Measurements from ENCODE around the gene HECW1. TPM values are rescaled to one million over a fixed set of nuclear protein-coding genes. Genes with fewer than 3 reads are reported as not detected.

Gene HECW1
- total and polyA plus RNA-seq, 2 experiments from 2014 or later, result 2.0 to 4.8 TPM

DNA sequence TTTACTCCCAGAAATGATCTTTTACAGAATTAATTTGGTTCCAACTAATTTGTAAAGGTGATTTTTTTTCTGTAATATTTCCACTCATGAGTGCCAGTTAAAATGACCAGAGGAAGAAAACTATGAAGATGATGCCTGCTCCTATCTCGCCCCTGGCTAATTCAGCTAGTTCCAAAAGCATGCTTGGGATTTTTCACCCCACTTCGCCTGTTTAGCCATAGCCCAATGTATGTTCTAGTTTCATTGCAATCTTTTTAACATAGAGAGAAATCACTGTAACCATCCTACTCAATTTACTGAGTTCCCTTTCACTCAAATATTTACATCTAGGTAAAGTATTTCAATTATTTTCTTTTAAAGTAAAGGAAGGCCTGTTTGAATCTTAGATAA, 447.5 kb downstream of the HECW1 start:
- Histone ChIP-seq H3K4me1 (ENCODE audit: insufficient read depth) (no peaks in the 10 kb centered on the region), H3F3A (ENCODE audit: insufficient read depth) (no peaks in the 10 kb centered on the region), H3K4me3 (no peak overlapping the region), H2AFZ (no peak overlapping the region), H3K4me2 (ENCODE audit: unreplicated experiment) (no peak overlapping the region), H3K9ac (no peak overlapping the region), H3K9me3 (ENCODE audit: low read depth) (no peaks in the 10 kb centered on the region), H4K20me1 (ENCODE audit: insufficient read depth) (no peaks in the 10 kb centered on the region), H3K9me2 (ENCODE audit: insufficient read depth) (no peaks in the 10 kb centered on the region), H3K27me3 (replicated peaks; ENCODE audit: insufficient read depth) (no peaks in the 10 kb centered on the region), H3K79me2 (ENCODE audit: insufficient read depth) (no peaks in the 10 kb centered on the region), H3K27ac (no peak overlapping the region), H3K36me3 (ENCODE audit: low read depth) (no peaks in the 10 kb centered on the region)
- in situ Hi-C loops (cut with MboI), result no loop called here
- TF ChIP-seq EZH2phosphoT487 (IDR thresholded peaks at IDR 0.05; ENCODE audit: insufficient read depth, low read depth) (no peak), EZH2 (IDR thresholded peaks at IDR 0.05; ENCODE audit: insufficient read depth, poor library complexity, severe bottlenecking) (no peak)
- 96 to 98% methylated on average over 2 of the region's 2 CpGs for WGBS, 2 experiments (ENCODE audit: low coverage in 1 of 2, low lambda C conversion rate in 2 of 2, missing lambda C conversion rate in 2 of 2)
- no peak for DNase-seq

DNA sequence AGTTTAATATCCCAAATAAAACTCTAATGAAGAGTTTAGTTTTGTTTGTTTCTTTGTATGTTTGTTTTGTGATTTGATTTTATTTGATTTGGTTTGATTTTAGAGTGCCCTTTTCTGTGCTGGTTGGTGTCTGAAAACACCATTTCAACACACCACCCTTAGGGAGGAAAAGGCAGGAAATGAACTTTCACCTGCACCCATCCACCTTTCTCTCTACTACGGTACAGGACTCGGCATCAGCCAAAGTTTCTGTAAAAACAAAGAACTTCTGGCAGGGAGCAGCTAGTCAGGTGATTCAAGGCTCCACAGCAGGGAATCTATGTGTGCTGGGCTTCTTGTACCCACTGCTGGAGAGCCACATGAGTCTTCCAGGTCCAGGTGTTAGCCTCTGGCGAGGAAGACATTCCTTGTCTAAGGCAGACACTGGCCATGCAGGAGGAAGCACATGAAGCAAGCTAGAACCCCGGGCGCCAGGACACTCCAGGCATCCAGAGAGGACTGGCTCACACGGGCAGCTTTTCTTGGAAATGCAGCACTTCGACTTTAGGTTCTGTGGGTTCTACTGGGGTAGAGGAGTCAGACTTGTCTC, 448.4 kb downstream of the HECW1 start:
- Histone ChIP-seq H3K4me2 (ENCODE audit: unreplicated experiment) (no peak overlapping the region), H4K20me1 (ENCODE audit: insufficient read depth) (no peaks in the 10 kb centered on the region), H3F3A (ENCODE audit: insufficient read depth) (no peaks in the 10 kb centered on the region), H3K9me3 (ENCODE audit: low read depth) (no peaks in the 10 kb centered on the region), H3K36me3 (ENCODE audit: low read depth) (no peaks in the 10 kb centered on the region), H3K79me2 (ENCODE audit: insufficient read depth) (no peaks in the 10 kb centered on the region), H3K9ac (no peak overlapping the region), H3K9me2 (ENCODE audit: insufficient read depth) (no peaks in the 10 kb centered on the region), H3K27me3 (replicated peaks; ENCODE audit: insufficient read depth) (no peaks in the 10 kb centered on the region), H3K27ac (no peak overlapping the region), H3K4me1 (ENCODE audit: insufficient read depth) (0 out of 2 replicates have a peak, but pooled peaks cover 3% of the 10 kb centered on the region), H2AFZ (no peak overlapping the region), H3K4me3 (no peak overlapping the region)
- 88 to 92% methylated on average over 7 of the region's 7 CpGs for WGBS, 2 experiments (ENCODE audit: low coverage in 1 of 2, low lambda C conversion rate in 2 of 2, missing lambda C conversion rate in 2 of 2)
- in situ Hi-C loops (cut with MboI), result no loop called here
- no peak for TF ChIP-seq EZH2 (IDR thresholded peaks at IDR 0.05; ENCODE audit: insufficient read depth, poor library complexity, severe bottlenecking)
- no peak for DNase-seq

DNA sequence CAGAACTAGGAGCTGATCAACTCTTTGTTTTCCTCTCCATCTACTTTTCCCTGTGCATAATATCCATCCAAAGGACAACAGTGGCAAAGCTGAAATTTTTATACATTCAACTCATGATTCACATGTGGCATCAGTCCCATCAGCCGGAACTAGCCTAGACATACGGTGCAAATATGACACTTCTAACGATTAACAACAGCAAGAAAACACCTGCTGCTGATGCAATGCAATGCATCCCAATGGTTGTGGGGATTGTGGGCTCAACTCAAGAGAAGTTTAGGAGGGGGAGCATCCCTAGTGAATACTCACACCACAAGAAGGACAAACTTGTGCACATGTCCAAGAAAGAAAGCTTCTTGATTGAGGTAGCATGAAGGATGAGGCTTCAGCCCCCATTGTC, 449.9 kb downstream of the HECW1 start:
- no peaks in the 10 kb centered on the region for H3K9me3 ChIP-seq (ENCODE audit: low read depth)
- 0 out of 2 replicates have a peak, but pooled peaks cover 7% of the 10 kb centered on the region for H3K4me1 ChIP-seq (ENCODE audit: insufficient read depth)
- no peaks in the 10 kb centered on the region for H3K36me3 ChIP-seq (ENCODE audit: low read depth)
- H2AFZ ChIP-seq, result no peak overlapping the region
- DNase-seq, result no peak
- no peak for TF ChIP-seq EZH2 (IDR thresholded peaks at IDR 0.05; ENCODE audit: insufficient read depth, poor library complexity, severe bottlenecking)
- no peak for TF ChIP-seq EZH2phosphoT487 (IDR thresholded peaks at IDR 0.05; ENCODE audit: insufficient read depth, low read depth)
- H3K4me2 ChIP-seq (ENCODE audit: unreplicated experiment), result no peak overlapping the region
- H3K27ac ChIP-seq, result no peak overlapping the region
- WGBS, 2 experiments (ENCODE audit: low coverage in 1 of 2, low lambda C conversion rate in 2 of 2, missing lambda C conversion rate in 2 of 2), result 42 to 51% methylated on average over 3 of the region's 3 CpGs
- no peak overlapping the region for H3K9ac ChIP-seq
- no peak overlapping the region for H3K4me3 ChIP-seq
- H3K27me3 ChIP-seq (replicated peaks; ENCODE audit: insufficient read depth), result no peaks in the 10 kb centered on the region
- no peaks in the 10 kb centered on the region for H3K79me2 ChIP-seq (ENCODE audit: insufficient read depth)
- H3K9me2 ChIP-seq (ENCODE audit: insufficient read depth), result no peaks in the 10 kb centered on the region
- H4K20me1 ChIP-seq (ENCODE audit: insufficient read depth), result no peaks in the 10 kb centered on the region
- in situ Hi-C loops (cut with MboI), result no loop called here
- H3F3A ChIP-seq (ENCODE audit: insufficient read depth), result no peaks in the 10 kb centered on the region

DNA sequence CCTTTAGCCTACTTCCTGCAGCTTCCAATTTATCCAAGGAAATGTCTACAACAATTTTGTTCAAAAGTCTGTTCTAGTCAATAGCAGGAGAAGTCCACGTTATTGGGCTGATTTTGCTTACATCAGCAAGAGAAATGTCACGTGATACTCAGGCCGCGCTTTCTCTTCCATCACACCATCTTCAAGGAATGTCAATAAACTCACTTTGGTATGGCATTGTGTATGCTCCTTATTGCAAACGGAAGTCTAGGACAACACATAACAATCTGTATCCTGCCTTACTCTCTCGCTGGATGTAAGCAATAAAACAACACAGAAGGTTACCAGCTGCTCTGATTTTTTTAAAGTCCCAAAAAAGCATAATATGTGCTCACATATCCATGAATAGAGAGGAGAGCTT, 453.3 kb downstream of the HECW1 start:
- no peak overlapping the region for H3K27ac ChIP-seq
- H3K4me3 ChIP-seq, result no peak overlapping the region
- TF ChIP-seq EZH2 (IDR thresholded peaks at IDR 0.05; ENCODE audit: insufficient read depth, poor library complexity, severe bottlenecking), result no peak
- no peak for TF ChIP-seq EZH2phosphoT487 (IDR thresholded peaks at IDR 0.05; ENCODE audit: insufficient read depth, low read depth)
- H3K4me2 ChIP-seq (ENCODE audit: unreplicated experiment), result peak overlapping the region; percentile 10
- no peaks in the 10 kb centered on the region for H3K9me2 ChIP-seq (ENCODE audit: insufficient read depth)
- H4K20me1 ChIP-seq (ENCODE audit: insufficient read depth), result no peaks in the 10 kb centered on the region
- peaks cover 22% of the 10 kb centered on the region for H3F3A ChIP-seq (ENCODE audit: insufficient read depth)
- H3K9me3 ChIP-seq (ENCODE audit: low read depth), result no peaks in the 10 kb centered on the region
- in situ Hi-C loops (cut with MboI), result no loop called here
- 16 to 17% methylated on average over 6 of the region's 6 CpGs for WGBS, 2 experiments (ENCODE audit: low coverage in 1 of 2, low lambda C conversion rate in 2 of 2, missing lambda C conversion rate in 2 of 2)
- H3K4me1 ChIP-seq (ENCODE audit: insufficient read depth), result peaks cover 24% of the 10 kb centered on the region
- no peaks in the 10 kb centered on the region for H3K27me3 ChIP-seq (replicated peaks; ENCODE audit: insufficient read depth)
- H3K79me2 ChIP-seq (ENCODE audit: insufficient read depth), result no peaks in the 10 kb centered on the region
- no peak overlapping the region for H3K9ac ChIP-seq
- H2AFZ ChIP-seq, result peak overlapping the region; percentile 53
- H3K36me3 ChIP-seq (ENCODE audit: low read depth), result no peaks in the 10 kb centered on the region
- DNase-seq, result peak; percentile 44

DNA sequence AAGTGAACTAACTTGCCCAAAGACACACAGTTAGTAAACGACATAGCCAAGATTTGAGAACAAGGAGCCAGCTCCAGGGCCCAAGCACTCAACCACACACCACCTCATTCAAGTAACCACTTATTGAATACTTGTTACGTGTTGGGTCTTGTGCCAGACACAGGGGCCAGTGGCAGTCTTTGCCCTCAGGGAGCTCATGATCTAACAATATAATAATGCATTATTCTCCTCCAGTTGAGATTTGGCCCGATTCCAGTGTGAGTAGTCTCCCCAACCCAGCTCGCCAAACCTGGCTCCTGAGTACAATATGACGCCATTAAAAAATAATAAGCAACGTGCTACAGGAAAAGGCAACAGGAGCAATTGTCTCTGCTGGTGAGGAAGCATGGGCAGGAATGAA, 456.1 kb downstream of the HECW1 start:
- Histone ChIP-seq H3K4me1 (ENCODE audit: insufficient read depth) (peaks cover 44% of the 10 kb centered on the region), H3K36me3 (ENCODE audit: low read depth) (no peaks in the 10 kb centered on the region), H3K27ac (peak overlapping the region; percentile 98), H3K4me3 (no peak overlapping the region), H4K20me1 (ENCODE audit: insufficient read depth) (no peaks in the 10 kb centered on the region), H3K9ac (no peak overlapping the region), H3K4me2 (ENCODE audit: unreplicated experiment) (no peak overlapping the region), H3K79me2 (ENCODE audit: insufficient read depth) (no peaks in the 10 kb centered on the region), H3K9me3 (ENCODE audit: low read depth) (no peaks in the 10 kb centered on the region), H3K27me3 (replicated peaks; ENCODE audit: insufficient read depth) (no peaks in the 10 kb centered on the region), H3F3A (ENCODE audit: insufficient read depth) (peaks cover 29% of the 10 kb centered on the region), H3K9me2 (ENCODE audit: insufficient read depth) (no peaks in the 10 kb centered on the region), H2AFZ (no peak overlapping the region)
- no peak for TF ChIP-seq EZH2phosphoT487 (IDR thresholded peaks at IDR 0.05; ENCODE audit: insufficient read depth, low read depth)
- no peak for TF ChIP-seq EZH2 (IDR thresholded peaks at IDR 0.05; ENCODE audit: insufficient read depth, poor library complexity, severe bottlenecking)
- WGBS, 2 experiments (ENCODE audit: low coverage in 1 of 2, low lambda C conversion rate in 2 of 2, missing lambda C conversion rate in 2 of 2), result 93 to 97% methylated on average over 6 of the region's 6 CpGs
- in situ Hi-C loops (cut with MboI), result no loop called here
- DNase-seq, result peak; percentile 44
